GM21737 (cell line): ENCODE measurements around the gene SORCS3.

ENCODE experiments used
- ATAC-seq: cut with Tn5 transposase; IDR thresholded peaks from one replicate; pipeline ENCODE4 v1.9.1; 2021; ENCODE audit warnings: mild to moderate bottlenecking, moderate library complexity; ENCODE audit not compliant: unreplicated experiment

Gene SORCS3

DNA sequence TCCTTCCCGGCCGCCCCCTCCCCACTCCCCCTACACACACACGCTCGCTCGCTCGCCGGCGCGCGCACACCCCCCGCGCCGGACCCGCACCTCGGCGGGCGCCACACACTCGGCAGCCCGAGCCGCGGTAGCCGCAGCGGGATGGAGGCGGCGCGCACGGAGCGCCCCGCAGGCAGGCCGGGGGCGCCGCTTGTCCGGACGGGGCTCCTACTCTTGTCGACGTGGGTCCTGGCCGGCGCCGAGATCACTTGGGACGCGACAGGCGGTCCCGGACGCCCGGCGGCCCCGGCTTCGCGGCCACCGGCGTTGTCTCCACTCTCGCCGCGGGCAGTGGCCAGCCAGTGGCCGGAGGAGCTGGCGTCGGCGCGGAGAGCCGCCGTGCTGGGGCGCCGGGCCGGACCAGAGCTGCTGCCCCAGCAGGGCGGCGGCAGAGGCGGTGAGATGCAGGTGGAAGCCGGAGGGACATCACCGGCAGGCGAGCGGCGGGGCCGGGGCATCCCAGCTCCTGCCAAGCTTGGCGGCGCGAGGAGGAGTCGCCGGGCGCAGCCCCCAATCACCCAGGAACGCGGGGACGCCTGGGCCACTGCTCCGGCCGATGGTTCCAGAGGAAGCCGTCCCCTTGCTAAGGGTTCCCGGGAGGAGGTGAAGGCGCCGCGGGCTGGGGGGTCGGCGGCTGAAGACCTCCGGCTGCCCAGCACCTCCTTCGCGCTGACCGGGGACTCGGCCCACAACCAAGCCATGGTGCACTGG is at the start of gene SORCS3:
Gene SORCS3, plus strand, starts transcription at position 104 of the 750 bp plus-strand sequence.
- no peak for ATAC-seq

DNA sequence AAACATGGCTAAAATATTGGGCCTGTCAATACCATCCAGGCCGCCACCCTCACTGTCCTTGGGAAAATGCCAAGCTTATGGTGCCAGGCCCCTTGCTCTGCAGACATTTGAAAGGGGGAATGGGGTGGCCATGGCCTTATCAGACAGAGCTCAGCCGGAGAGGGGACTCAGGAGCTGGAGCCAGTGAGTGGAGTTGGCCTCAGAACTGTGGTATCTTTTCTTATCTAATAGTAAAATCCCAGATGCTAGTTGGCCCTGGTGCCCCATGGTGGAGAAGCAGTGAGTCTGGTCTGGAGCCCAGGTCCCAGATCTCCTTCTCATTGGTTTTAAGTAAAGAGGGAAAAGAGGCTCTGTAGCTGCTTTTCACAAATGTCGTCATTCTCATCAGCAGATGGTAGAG is 49.6 kb upstream of the SORCS3 start:
- no peak for ATAC-seq

DNA sequence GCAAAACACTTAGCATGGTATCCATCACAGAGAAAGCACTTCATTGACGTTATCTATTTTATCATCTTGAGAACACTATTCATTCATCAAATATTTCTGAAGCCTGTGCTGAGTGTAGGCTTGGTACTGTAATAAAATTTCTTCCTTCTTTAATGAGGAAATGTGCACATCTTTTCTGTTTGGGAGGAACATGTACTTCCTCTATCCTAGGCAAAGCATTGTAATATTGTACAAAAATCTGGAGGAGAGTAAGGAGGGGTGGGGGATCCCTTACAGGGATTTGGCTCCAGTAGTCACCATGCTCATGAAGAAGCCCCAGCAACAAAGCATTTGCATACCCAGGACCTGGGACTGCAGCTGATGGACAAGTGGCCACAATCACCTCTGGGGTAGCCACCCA is 39.9 kb upstream of the SORCS3 start:
- ATAC-seq: no peak

DNA sequence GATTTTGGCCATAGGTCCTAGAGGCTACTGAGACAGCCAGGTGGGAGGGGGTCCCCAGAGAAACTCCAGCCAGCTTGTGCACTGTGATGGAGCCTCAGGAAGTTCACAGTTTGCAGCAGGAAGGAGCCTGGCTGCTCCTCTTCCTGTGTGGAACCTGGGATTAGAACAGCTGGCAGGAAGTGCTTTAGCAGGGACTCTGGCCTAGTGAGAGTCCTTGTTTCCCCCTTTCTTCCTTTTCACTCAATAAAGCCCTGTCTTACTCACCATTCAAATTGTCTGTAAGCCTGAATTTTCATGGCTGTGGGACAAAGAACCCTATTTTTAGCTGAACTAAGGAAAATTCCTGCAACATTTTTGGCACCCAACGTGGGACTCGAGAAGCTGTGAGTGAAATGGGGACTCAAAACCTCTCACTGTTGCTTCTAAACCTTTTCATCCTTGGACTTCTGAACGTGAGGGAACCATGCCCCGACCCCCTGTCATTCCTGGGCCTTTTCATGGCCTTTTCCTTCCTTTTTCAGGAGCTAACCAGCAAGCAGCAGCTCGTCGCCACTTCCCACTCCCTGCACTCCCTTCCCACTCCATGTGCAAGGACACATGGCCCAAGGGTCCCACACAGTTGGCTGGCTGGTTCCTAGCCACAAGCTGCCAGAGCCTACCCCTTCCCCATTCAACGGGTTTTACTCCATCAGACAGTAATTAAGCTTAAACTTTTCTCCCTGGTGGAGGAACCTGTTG is 32.8 kb upstream of the SORCS3 start:
- no peak for ATAC-seq

DNA sequence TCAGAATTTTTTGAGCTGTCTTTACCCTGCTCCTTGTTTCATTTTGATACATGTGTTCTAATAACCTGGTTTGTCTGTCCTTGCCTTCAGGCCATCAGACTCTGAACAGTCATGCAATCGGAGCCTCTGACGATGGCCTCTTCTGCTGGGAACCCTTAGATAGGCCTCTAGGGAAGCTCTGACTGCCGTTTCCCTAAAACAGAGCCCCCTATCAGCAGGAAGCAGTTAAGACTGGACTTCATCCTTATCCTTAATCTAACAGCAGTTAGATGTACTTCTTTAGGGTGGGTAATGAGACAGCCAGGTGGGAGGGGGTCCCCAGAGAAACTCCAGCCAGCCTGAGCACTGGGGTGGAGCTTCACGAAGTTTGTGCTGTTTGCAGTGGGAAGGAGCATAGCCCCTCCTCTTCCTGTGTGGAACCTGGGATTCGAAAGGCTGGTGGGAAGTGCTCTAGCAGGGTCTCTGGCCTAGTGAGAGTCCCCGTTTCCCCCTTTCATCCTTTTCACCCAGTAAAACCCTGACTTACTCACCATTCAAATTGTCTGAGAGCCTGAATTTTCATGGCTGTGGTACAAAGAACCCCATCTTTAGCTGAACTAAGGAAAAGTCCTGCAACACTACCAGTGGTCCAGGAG is 28.4 kb upstream of the SORCS3 start:
- no peak for ATAC-seq

DNA sequence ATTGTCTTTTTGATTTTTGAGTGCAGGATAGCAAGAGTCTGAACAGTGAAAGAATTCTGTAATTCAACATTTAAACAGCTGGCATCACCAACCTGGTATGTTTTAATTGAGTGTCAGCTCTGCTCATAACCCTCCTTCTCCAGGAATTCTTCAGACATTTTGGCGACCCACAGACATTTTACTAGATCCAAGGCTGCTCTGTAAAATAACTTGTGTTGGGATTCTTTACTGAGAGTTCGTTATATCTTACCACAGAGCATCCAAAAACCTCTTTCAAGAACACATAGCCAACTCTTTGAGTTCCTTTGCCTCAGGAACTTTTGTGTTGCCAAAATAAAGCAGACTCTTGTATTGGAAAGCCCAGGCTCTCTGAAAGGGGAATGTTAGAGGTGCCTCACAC is 27.7 kb upstream of the SORCS3 start:
- no peak for ATAC-seq

DNA sequence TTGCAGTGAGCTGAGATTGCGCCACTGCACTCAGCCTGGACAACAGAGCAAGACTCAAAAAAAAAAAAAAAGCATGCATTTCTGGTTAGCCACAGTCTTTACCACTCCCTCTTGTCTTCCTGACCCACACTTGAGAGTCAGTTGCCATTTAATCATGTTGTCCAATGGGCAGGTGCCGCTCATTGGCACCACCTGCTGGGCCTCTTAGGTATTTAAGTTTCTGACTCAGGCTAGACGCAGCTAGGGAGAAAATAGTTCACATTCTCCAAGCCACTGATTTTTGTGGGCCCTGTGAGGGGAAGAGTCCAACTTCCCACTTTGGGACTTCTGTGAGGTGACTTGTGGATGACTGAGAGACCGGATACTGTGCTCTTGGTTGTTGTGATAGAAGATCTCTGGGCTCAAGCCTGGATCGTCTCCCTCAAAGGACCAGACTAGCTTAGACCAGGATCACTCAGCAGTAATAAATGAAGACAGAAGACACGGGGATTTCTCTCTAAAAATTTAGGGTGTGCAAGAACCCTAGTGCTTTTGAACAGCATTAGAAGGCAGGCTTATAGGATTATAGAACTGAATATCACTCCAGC is 26.8 kb upstream of the SORCS3 start:
- ATAC-seq: no peak

DNA sequence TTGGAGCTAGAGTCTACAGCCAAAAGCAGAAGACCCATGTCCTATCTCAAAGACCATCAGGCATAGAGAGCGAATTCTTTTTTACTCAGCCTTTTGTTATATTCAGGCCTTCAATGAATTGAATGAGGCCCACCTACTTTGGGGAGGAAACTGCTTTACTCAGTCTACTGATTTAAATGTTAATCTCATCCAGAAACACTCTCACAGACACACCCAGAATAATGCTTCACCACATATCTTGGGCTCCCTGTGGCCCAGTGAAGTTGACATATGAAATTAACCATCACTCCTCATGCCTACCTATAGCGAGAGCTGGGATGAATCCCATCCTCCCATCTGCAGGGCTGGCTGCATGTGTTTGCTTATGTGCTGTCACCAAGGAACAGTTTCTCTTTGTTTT is 26.0 kb upstream of the SORCS3 start:
- ATAC-seq: no peak

DNA sequence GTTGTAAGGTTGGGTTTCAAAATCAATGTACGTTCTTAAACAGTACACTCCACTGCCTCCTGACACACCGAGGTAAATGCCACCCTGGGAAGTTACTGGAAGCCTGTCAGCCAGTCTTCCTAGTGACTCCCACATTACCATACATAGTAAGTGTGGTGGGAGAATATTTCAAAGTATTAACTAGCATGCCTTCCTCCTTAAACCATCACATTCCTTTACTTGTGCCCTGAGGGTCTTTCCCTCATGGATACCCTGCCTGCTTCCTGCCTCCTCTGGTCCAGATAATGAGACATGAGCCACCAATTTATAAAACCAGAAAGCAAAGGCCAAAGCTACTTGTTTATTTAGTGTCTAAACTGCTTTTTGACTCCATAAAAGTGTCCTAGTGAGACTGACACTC is 23.3 kb upstream of the SORCS3 start:
- no peak for ATAC-seq

DNA sequence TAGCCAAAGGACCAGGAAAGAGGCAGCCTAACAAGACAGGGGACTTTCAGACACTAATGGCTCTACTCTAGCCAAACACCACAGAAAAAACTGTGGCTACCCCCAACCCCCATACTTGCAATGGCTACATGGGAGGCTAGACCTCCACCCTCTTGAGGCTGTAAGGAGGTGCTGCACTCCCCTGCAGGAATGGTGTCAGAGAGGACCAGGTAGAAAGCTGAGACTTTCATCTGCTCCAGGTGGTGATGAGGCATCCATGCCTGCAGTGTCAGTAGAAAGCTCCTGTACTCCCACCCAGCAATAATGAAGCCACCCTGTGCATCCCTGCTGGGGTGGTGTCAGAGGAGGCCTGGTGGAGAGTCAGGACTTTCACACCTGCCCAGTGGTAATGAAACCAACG is 18.9 kb upstream of the SORCS3 start:
- ATAC-seq: no peak

DNA sequence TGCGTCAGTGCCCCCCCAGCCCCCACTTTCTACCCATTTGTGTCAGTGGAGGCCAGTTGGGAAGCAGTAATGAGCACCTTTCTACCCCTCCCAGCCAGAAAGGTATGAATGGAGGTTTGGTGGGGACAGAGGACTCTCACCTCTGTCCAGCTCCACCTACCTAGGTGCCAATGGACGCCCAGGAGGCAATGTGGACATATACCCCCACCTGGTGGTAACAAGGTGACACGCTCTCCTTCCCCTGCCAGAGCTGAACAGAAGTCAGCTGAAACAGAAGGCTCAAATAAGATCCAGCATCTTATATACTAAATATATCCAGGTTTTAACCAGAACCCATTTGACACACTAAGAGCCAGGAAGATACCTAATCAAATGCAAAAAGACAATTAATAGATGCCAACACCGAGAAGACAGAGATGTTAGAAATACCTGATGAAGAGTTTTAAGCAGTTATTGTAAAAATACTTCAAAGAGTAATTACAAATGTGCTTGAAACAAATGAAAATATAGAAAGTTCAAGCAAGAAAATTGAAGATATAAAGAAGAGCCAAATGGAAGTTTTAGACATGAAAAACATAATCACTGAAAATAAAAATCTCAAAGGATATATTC is 18.4 kb upstream of the SORCS3 start:
- ATAC-seq: no peak

DNA sequence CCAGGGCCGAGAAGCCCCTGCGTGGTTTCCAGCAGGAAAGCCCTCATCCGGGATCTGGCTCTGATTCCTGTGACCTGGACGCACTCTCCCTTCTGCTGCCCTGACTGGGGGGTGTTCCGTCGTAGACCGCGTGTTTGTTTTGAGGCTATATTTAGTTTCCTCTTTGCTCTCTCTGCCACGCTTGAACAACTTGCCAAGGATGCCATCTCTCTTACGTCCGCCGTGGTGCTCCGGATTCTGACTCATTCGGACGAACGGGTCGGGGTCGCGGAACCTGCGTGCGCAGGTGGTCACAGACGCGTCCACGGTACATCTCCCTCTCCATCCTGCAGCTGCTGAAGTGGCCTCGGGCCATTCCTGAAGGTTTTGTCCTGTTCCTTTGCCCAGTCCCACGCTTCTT is 10.4 kb upstream of the SORCS3 start:
- no peak for ATAC-seq

DNA sequence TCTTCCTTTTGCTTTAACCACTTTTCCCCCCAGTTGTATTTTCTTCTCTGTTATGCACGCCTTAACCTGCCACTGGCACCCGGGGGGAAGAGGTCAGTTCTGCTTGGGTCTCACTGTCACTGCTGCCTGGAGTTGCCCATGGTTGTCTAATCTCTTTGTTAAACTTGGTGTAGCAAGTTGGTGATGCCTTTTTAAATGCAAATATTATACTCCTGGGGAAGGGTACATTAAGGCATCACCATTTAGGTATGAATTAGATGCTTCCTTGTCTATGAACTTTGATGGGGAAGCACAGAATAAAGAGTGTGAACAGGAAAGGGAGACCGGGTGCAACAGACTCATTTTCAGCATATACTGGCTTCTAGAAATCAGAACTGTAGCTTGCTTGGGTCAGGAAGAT is 9.1 kb upstream of the SORCS3 start:
- ATAC-seq: no peak

DNA sequence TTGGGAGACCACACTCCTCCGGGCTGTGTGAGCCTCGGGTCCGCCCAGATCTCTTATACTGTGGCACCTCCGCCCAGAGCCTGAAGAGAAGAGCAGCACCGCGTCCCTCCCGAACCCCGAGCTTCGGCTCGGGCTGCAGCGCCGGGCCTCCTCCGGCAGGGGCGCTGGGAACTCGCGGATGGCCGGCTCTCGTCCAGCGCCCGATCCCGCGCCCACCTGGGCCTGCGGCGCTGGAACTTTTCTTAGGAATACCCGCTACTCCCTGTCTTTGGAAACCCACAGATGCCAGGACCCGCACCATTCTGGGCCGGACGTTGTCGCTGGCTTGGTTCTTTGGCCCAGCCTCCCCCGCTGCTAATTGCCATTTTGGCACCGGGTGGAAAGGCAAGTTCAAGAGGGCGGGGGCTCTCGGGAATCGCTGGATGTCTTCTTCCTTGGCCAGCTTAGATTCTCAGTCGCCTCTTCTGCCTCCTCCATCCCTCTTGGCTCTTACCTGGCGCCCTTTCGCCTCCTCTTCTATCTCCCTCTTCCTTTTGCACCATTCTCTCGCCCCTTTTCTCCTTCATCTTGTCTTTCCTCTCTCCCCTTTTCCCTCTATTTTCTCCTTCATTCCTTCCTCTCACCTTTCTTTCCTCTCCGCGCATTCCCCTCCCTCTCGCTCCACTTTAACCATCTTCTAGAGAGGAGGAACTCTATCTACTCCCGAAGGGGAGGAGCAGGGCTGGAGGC is 2.1 kb upstream of the SORCS3 start:
- ATAC-seq: no peak

DNA sequence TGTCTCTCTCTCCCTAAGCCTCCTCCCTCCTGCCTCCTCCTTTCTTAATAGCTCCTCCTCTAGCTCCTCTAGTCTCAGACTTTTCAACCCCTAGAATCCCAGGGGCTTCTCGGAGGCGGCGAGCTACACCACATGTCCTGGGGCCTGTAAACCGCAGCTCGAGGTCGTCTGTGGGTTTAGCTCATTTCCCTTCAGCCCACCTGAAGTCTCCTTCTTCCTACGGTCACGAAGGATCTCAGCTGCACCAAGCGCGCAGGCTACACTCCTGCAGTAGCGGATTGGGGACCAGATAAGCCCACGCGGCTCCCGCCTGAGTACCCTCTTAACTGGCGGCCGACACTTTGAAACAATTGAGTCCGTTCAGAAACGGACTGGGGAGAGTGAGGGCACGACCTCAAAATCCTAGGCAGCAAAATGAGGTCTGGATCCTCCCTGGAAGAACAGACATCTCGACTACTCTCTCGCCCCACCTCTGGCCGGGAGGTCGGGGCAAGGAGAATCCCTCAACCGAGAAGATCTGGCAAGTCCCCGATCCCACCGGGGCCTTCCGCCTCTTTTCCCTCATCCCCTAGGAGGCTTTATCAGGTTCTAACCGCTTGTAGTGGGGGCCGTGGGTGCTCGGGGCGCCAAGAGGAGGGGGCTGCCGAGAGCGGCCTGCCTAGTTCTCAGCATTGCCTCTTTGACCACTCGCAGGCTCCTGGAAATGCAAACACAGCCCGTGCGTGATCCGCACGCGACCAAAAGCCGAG is 1.3 kb upstream of the SORCS3 start:
- no peak for ATAC-seq

DNA sequence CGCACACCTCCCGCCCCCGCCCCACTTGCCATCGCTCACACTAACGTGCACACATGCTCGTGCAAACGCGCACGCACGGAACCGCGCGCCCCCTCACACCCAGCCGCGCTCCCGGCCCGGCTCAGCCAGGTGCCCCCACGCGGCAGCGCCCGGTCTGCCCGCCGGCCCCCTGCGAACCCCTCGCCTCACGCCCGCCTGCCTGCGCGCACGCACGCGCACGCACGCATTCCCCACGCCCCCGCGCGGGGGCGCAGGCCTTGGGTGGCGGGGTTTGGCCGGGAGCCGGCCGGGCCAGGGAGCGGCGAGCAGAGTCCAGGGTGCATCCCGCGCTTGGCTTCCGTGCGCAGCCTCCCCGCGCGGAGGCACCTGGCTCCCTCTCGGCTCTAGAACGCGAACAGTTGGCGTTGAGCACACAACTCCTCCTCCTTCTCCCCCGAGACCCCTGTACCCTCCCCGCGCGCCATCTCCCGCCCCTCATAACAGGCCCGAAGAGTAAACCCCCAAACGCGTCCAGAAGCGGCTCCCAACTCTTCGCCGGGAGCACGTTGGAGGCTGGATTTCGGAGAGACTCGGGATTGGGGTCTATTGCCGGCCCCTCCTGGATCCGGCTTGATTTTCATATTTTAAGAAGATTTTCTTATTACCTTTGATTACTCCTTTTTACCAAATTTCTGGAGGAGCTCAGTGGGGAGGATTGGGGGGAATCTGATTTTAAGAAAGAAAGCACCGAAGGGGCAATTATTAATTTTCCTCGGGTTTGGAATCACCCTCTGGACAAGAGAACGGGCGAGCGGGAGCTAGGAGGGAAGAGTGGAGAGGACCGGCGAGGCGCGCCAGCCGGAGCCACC is 527 bp upstream of the SORCS3 start:
- ATAC-seq: no peak

DNA sequence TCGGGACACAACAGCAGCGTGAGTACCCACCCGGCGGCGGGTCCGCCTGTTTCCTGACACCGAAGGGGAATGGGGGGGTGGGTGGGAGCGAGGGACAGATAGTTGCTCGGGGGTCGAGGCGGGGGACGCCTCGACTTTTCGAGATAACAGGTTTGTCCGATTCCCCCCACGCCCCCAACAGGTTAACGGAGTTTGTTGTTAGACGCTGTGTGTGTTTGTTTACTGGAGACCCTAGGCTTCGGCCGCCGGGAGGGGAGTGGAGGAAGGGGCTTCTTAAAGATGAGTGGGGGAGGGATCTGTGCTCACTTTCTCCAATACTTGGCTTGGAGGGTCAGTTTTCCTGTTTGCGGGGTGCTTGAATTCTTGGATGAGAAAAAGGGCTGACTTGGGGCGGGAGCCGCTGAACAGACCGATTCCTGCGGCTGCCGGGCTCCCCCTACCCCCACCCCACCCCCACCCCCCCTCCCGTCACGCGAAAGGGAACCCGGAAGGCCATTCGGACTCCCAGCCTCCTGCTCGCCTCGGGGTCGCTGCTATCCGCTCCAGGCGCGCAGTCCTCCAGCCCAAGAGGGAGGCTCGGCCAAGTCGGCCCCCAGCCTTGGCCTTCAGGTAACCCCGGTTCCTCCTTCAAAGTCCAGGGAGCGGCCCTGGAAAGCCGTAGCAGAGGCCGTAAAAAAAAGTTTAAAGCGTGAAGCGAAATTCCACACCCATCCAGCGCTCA is 1.0 kb downstream of the SORCS3 start:
- no peak for ATAC-seq

DNA sequence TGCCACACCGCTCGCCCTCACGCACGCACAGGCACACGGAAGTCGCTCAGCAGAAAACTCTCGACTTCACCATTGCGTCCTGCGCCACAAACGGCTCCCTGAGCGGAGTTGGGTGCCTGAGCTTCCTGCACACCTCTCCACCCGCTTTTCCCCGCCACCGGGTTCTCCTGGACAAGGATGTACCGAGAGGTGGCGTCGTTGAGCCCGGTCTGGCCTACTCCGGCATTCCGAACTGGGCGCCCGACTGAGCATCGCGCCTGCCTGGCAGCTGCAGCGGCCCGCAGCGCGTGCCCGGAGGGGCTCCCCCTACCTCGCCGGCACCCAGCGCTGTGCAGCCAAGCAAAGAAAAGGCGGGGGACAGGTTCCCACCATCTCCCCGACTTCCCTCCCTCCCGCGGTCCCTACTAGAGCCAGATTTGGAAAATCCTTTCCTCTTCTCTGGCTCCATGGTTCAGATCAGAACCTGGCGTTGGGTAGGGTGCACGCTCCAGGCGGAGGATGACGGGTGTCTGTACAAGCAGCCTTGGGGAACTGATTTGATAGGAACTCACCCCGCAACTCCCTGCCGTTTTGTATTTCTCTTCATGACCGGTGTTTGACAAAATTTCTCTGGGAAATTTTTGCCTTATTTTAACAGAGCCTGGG is 1.7 kb downstream of the SORCS3 start:
- ATAC-seq: no peak
